Measurements from ENCODE around the gene TANGO2. TPM values are rescaled to one million over a fixed set of nuclear protein-coding genes. Genes with fewer than 3 reads are reported as not detected.

TANGO2 gene
- total and polyA plus RNA-seq, 2 donors (not counting 1 experiment from before 2014, with no cell fraction given): 75.5 to 75.6 TPM

GRCh38 chr22:20113551-20114310, 92.8 kb downstream of the TANGO2 start:
- Histone ChIP-seq H3K4me1 (ENCODE audit: control insufficient read depth in 2 of 2, insufficient read depth in 2 of 2, low read length in 2 of 2) (peaks cover 17 to 36% of the 10 kb centered on the region in 2 donors), H2AFZ (ENCODE audit: insufficient read depth, low read depth, low read length, poor library complexity, severe bottlenecking) (no peak overlapping the region), H4K20me1 (ENCODE audit: control insufficient read depth, insufficient read depth, low read length, poor library complexity, severe bottlenecking) (peaks cover 18% of the 10 kb centered on the region), H3K9me3 (ENCODE audit: control extremely low read depth in 1 of 3, control insufficient read depth in 2 of 3, insufficient read depth in 1 of 3, low read length in 2 of 3) (no peaks in the 10 kb centered on the region), H3K36me3 (replicated peaks in 1 of 2; ENCODE audit: control extremely low read depth in 1 of 2, control insufficient read depth in 1 of 2, extremely low read depth in 1 of 2, insufficient read depth in 2 of 2, low read length in 1 of 2) (peaks cover 0 to 44% of the 10 kb centered on the region in 2 experiments), H3K79me2 (ENCODE audit: control insufficient read depth, insufficient read depth, low read length) (peaks cover 29% of the 10 kb centered on the region), H3K27me3 (replicated peaks in 1 of 4; ENCODE audit: control extremely low read depth in 1 of 4, control insufficient read depth in 3 of 4, insufficient read depth in 4 of 4, low read length in 3 of 4) (no peaks in the 10 kb centered on the region), H3K4me3 (ENCODE audit: control extremely low read depth in 1 of 5, extremely low read depth in 1 of 5, insufficient read depth in 1 of 5, low read depth in 2 of 5, low read length in 4 of 5) (no peak overlapping the region), H3K4me2 (replicated peaks; ENCODE audit: low read depth, low read length, poor library complexity, severe bottlenecking) (no peak overlapping the region), H3K27ac (ENCODE audit: low read length in 2 of 2) (no peak overlapping the region), H3K9ac (ENCODE audit: low read length) (no peak overlapping the region)
- no peak for TF ChIP-seq EZH2 (IDR thresholded peaks at IDR 0.05; ENCODE audit: borderline replicate concordance, insufficient read depth, low read depth, low read length, poor library complexity, severe bottlenecking)
- TF ChIP-seq CTCF (IDR thresholded peaks at IDR 0.05): no peak
- intact Hi-C loops (cut with micrococcal nuclease): loop anchor here (10.0 kb wide), 1 partner anchor 741 kb away; the partner anchor contains the start of genes PI4KA and SNAP29
- CTCF ChIA-PET: interaction anchor here (1.9 kb wide), 1 partner anchor 142 kb away, joined by 9 read pairs; no protein-coding TSS in a partner anchor
- no peak for ATAC-seq (ENCODE audit: low read depth)
- WGBS (ENCODE audit: insufficient coverage): 95% methylated on average over 19 of the region's 19 CpGs
- Mint-ChIP-seq H3K27me3 (no peaks in the 10 kb centered on the region), H3K4me3 (no peak overlapping the region), H3K9me3 (ENCODE audit: insufficient read depth) (no peaks in the 10 kb centered on the region), H3K4me1 (peaks cover 30% of the 10 kb centered on the region), H3K27ac (peak overlapping the region; percentile 77)
- no peak for DNase-seq
- POLR2A ChIA-PET: no interaction called here

All from B cell (primary cell).